ENCODE data around the gene CCDC85B. TPM values are rescaled to one million over a fixed set of nuclear protein-coding genes. Genes with fewer than 3 reads are reported as not detected.

Gene CCDC85B
- total and polyA plus RNA-seq, 2 of the 13 experiments (the other 11 are each of a cell fraction or from before 2014, with no cell fraction given), result 8.2 to 19.5 TPM

GRCh38 chr11:65857853-65858680 is 32.4 kb upstream of the CCDC85B start, which contains the start of gene CFL1 (continued):
- TF ChIP-seq ZNF124 (CRISPR knock-in tag; IDR thresholded peaks at IDR 0.05) (peak; percentile 63; the same call in 1 of the 2 replicates), ZNF234 (CRISPR knock-in tag; conservative IDR thresholded peaks at IDR 0.05) (no peak), ZFYVE20 (CRISPR knock-in tag; IDR thresholded peaks at IDR 0.05; ENCODE audit: borderline replicate concordance, low read depth) (peak; percentile 56; the same call in 1 of the 2 replicates), SIN3B (IDR thresholded peaks at IDR 0.05; ENCODE audit: low read length) (no peak), ZNF598 (CRISPR knock-in tag; IDR thresholded peaks at IDR 0.05; ENCODE audit: borderline replicate concordance) (no peak), ZNF232 (CRISPR knock-in tag; IDR thresholded peaks at IDR 0.05; ENCODE audit: borderline replicate concordance) (no peak), KLF16 (CRISPR knock-in tag; IDR thresholded peaks at IDR 0.05) (peak in 1 of 2 experiments; percentile 93; a peak in 2 of 4 replicates), TGIF2 (CRISPR knock-in tag; IDR thresholded peaks at IDR 0.05) (0 out of 2 replicates have a peak, but pooled peaks have one; percentile 14), CENPT (CRISPR knock-in tag; IDR thresholded peaks at IDR 0.05; ENCODE audit: low read depth) (no peak), FOXM1 (CRISPR knock-in tag; IDR thresholded peaks at IDR 0.05) (no peak), CBX5 (CRISPR knock-in tag; IDR thresholded peaks at IDR 0.05; ENCODE audit: borderline replicate concordance) (peak; percentile 49; the same call in 1 of the 2 replicates), GMEB1 (CRISPR knock-in tag; IDR thresholded peaks at IDR 0.05; ENCODE audit: borderline replicate concordance) (peak; percentile 91), ESRRA (CRISPR knock-in tag; IDR thresholded peaks at IDR 0.05; ENCODE audit: low read depth) (peak; percentile 52; the same call in 1 of the 2 replicates), ZNF850 (CRISPR knock-in tag; conservative IDR thresholded peaks at IDR 0.05) (0 out of 2 replicates have a peak, but pooled peaks have one; percentile 14), SALL2 (CRISPR knock-in tag; IDR thresholded peaks at IDR 0.05) (peak; percentile 27; the same call in 1 of the 2 replicates), SMAD3 (CRISPR knock-in tag; IDR thresholded peaks at IDR 0.05) (peak; percentile 72; the same call in 1 of the 2 replicates), ZNF562 (CRISPR knock-in tag; IDR thresholded peaks at IDR 0.05; ENCODE audit: borderline replicate concordance) (no peak), TFDP2 (CRISPR knock-in tag; IDR thresholded peaks at IDR 0.05) (peak; percentile 95)
- TF ChIP-seq, protein P1, sequence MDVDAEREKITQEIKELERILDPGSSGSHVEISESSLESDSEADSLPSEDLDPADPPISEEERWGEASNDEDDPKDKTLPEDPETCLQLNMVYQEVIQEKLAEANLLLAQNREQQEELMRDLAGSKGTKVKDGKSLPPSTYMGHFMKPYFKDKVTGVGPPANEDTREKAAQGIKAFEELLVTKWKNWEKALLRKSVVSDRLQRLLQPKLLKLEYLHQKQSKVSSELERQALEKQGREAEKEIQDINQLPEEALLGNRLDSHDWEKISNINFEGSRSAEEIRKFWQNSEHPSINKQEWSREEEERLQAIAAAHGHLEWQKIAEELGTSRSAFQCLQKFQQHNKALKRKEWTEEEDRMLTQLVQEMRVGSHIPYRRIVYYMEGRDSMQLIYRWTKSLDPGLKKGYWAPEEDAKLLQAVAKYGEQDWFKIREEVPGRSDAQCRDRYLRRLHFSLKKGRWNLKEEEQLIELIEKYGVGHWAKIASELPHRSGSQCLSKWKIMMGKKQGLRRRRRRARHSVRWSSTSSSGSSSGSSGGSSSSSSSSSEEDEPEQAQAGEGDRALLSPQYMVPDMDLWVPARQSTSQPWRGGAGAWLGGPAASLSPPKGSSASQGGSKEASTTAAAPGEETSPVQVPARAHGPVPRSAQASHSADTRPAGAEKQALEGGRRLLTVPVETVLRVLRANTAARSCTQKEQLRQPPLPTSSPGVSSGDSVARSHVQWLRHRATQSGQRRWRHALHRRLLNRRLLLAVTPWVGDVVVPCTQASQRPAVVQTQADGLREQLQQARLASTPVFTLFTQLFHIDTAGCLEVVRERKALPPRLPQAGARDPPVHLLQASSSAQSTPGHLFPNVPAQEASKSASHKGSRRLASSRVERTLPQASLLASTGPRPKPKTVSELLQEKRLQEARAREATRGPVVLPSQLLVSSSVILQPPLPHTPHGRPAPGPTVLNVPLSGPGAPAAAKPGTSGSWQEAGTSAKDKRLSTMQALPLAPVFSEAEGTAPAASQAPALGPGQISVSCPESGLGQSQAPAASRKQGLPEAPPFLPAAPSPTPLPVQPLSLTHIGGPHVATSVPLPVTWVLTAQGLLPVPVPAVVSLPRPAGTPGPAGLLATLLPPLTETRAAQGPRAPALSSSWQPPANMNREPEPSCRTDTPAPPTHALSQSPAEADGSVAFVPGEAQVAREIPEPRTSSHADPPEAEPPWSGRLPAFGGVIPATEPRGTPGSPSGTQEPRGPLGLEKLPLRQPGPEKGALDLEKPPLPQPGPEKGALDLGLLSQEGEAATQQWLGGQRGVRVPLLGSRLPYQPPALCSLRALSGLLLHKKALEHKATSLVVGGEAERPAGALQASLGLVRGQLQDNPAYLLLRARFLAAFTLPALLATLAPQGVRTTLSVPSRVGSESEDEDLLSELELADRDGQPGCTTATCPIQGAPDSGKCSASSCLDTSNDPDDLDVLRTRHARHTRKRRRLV (CRISPR knock-in tag; IDR thresholded peaks at IDR 0.05), result peak; percentile 69
- TF ChIP-seq, protein P2, sequence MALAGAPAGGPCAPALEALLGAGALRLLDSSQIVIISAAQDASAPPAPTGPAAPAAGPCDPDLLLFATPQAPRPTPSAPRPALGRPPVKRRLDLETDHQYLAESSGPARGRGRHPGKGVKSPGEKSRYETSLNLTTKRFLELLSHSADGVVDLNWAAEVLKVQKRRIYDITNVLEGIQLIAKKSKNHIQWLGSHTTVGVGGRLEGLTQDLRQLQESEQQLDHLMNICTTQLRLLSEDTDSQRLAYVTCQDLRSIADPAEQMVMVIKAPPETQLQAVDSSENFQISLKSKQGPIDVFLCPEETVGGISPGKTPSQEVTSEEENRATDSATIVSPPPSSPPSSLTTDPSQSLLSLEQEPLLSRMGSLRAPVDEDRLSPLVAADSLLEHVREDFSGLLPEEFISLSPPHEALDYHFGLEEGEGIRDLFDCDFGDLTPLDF (CRISPR knock-in tag; IDR thresholded peaks at IDR 0.05), result peak; percentile 96

Measured in HepG2 (cell line).